Endothelial cell of umbilical vein (primary cell): ENCODE results near the gene STRBP.

ENCODE experiments used
- EZH2 ChIP-seq: IDR thresholded peaks from 2 replicates; pipeline ENCODE4 v1.6.1; 2012; ENCODE audit warnings: borderline replicate concordance, low read depth, mild to moderate bottlenecking, moderate library complexity, low read length, inconsistent platforms; ENCODE audit not compliant: severe bottlenecking
- POLR2AphosphoS5 ChIP-seq: IDR thresholded peaks from 2 replicates; pipeline ENCODE4 v1.6.1; 2012; ENCODE audit warnings: low read depth, mild to moderate bottlenecking, control low read depth, low read length, moderate library complexity; ENCODE audit not compliant: insufficient read depth
- TF ChIP-seq, protein P1 (sequence below), 2 donors: IDR thresholded peaks; 1 replicate in 1 of 2; 2 replicates in 1 of 2; pipeline ENCODE4 v1.5.1; 2011; ENCODE audit warnings: low read length in 2 of 2, mild to moderate bottlenecking in 2 of 2, moderate library complexity in 2 of 2, control low read depth in 1 of 2, inconsistent platforms in 1 of 2, low read depth in 1 of 2; ENCODE audit not compliant: insufficient read depth in 1 of 2; ENCODE audit errors: extremely low read depth in 1 of 2

DNA sequence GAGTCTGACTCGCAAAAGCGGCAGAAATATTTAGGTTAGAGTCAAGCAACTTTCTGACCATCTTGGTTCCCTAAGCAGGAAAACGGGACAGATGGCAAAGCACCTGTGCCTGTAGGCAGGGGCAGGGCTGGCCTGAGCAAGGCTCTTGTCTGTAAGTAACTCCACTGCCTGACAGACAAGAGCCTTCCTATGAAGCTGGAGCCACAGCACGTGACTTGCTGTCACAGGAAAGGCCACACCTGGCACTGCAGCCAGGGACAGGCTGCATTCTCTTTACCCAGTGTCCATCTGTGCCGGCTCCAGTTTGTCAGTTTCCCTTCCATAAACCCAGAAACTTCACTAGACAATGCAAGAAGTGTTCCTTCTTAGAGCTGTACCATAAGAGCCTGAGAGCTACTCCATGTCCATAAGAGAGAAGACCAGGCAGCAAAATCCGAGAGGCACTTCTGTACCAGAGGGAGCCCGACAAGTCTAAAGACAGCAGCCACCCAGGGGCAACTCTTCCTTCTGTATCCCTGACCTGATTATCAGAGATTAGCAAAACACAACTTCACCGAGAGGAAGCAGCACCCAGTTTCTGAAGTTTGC lies 156.9 kb downstream of the STRBP start:
- TF ChIP-seq, protein P1, sequence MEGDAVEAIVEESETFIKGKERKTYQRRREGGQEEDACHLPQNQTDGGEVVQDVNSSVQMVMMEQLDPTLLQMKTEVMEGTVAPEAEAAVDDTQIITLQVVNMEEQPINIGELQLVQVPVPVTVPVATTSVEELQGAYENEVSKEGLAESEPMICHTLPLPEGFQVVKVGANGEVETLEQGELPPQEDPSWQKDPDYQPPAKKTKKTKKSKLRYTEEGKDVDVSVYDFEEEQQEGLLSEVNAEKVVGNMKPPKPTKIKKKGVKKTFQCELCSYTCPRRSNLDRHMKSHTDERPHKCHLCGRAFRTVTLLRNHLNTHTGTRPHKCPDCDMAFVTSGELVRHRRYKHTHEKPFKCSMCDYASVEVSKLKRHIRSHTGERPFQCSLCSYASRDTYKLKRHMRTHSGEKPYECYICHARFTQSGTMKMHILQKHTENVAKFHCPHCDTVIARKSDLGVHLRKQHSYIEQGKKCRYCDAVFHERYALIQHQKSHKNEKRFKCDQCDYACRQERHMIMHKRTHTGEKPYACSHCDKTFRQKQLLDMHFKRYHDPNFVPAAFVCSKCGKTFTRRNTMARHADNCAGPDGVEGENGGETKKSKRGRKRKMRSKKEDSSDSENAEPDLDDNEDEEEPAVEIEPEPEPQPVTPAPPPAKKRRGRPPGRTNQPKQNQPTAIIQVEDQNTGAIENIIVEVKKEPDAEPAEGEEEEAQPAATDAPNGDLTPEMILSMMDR (IDR thresholded peaks at IDR 0.05; ENCODE audit: extremely low read depth in 1 of 2, insufficient read depth in 1 of 2, low read depth in 1 of 2, low read length in 2 of 2): no peak
- TF ChIP-seq POLR2AphosphoS5: no peak
- TF ChIP-seq EZH2: no peak
